Trophoblast cell (in vitro differentiated cells and primary cell): ENCODE results near the gene PLEKHA5.

ENCODE experiments used
- DNase-seq, 2 donors: peaks; one replicate each; pipeline ENCODE4 v3.0.0-alpha.2; 2016
- H2AFZ ChIP-seq: 2 replicates; pipeline ENCODE4 v1.6.1; 2013; ENCODE audit warnings: low read length, moderate library complexity, mild to moderate bottlenecking; ENCODE audit not compliant: insufficient read depth, poor library complexity
- H2AK5ac ChIP-seq: 2 replicates; pipeline ENCODE4 v1.6.1; 2013; ENCODE audit warnings: mild to moderate bottlenecking, low read length
- H2BK120ac ChIP-seq: 2 replicates; pipeline ENCODE4 v1.6.1; 2013; ENCODE audit warnings: low read length, mild to moderate bottlenecking, moderate library complexity; ENCODE audit not compliant: insufficient read depth, poor library complexity
- H2BK12ac ChIP-seq: 2 replicates; pipeline ENCODE4 v1.6.1; 2013; ENCODE audit warnings: mild to moderate bottlenecking, low read length, moderate library complexity
- H2BK5ac ChIP-seq: 2 replicates; pipeline ENCODE4 v1.6.1; 2013; ENCODE audit warnings: low read length, low read depth, moderate library complexity, mild to moderate bottlenecking; ENCODE audit not compliant: poor library complexity
- H3K14ac ChIP-seq: 2 replicates; pipeline ENCODE4 v1.6.1; 2013; ENCODE audit warnings: mild to moderate bottlenecking, low read length
- H3K18ac ChIP-seq: 2 replicates; pipeline ENCODE4 v1.6.1; 2013; ENCODE audit warnings: mild to moderate bottlenecking, low read length
- H3K23ac ChIP-seq: 2 replicates; pipeline ENCODE4 v1.6.1; 2013; ENCODE audit warnings: low read length
- H3K27ac ChIP-seq: 2 replicates; pipeline ENCODE4 v1.5.1; 2013; ENCODE audit warnings: low read depth, mild to moderate bottlenecking, inconsistent platforms, low read length, moderate library complexity
- H3K27me3 ChIP-seq: 2 replicates; pipeline ENCODE4 v1.6.1; 2013; ENCODE audit warnings: inconsistent platforms, mild to moderate bottlenecking, low read length, moderate library complexity; ENCODE audit not compliant: insufficient read depth
- H3K36me3 ChIP-seq, 2 experiments: 1 replicate in 1 of 2; 2 replicates in 1 of 2; pipeline ENCODE4 v1.6.1; 2013; ENCODE audit warnings: low read length in 2 of 2, mild to moderate bottlenecking in 2 of 2, moderate library complexity in 1 of 2; ENCODE audit not compliant: insufficient read depth in 2 of 2, control insufficient read depth in 1 of 2
- H3K4ac ChIP-seq: 2 replicates; pipeline ENCODE4 v1.6.1; 2013; ENCODE audit warnings: low read depth, mild to moderate bottlenecking, low read length, moderate library complexity
- H3K4me1 ChIP-seq, 2 experiments: 1 replicate in 1 of 2; 2 replicates in 1 of 2; pipeline ENCODE4 v1.6.1; 2013; ENCODE audit warnings: low read length in 2 of 2, mild to moderate bottlenecking in 2 of 2, moderate library complexity in 1 of 2; ENCODE audit not compliant: insufficient read depth in 2 of 2, control insufficient read depth in 1 of 2
- H3K4me2 ChIP-seq: 2 replicates; pipeline ENCODE4 v1.6.1; 2013; ENCODE audit warnings: inconsistent platforms, mild to moderate bottlenecking, low read length, moderate library complexity
- H3K4me3 ChIP-seq: 2 replicates; pipeline ENCODE4 v1.5.1; 2013; ENCODE audit warnings: mild to moderate bottlenecking, low read depth, low read length, inconsistent platforms
- H3K79me1 ChIP-seq: one replicate; pipeline ENCODE4 v1.6.1; 2013; ENCODE audit warnings: low read length
- H3K79me2 ChIP-seq: 2 replicates; pipeline ENCODE4 v1.6.1; 2013; ENCODE audit warnings: low read length, mild to moderate bottlenecking; ENCODE audit not compliant: control insufficient read depth, insufficient read depth, poor library complexity
- H3K9ac ChIP-seq: 2 replicates; pipeline ENCODE4 v1.6.1; 2013; ENCODE audit warnings: mild to moderate bottlenecking, low read length
- H3K9me3 ChIP-seq: 2 replicates; pipeline ENCODE4 v1.6.1; 2013; ENCODE audit warnings: low read depth, mild to moderate bottlenecking, control low read depth, inconsistent platforms, low read length; ENCODE audit not compliant: insufficient read depth
- H4K12ac ChIP-seq: 2 replicates; pipeline ENCODE4 v1.6.1; 2013; ENCODE audit warnings: low read depth, mild to moderate bottlenecking, low read length, moderate library complexity
- H4K8ac ChIP-seq: 2 replicates; pipeline ENCODE4 v1.6.1; 2013; ENCODE audit warnings: low read depth, mild to moderate bottlenecking, low read length, moderate library complexity
- H4K91ac ChIP-seq: one replicate; pipeline ENCODE4 v1.6.1; 2013; ENCODE audit warnings: low read depth, mild to moderate bottlenecking, low read length, moderate library complexity
- WGBS: extraction: QIAGEN DNeasy Blood & Tissue Kit; methylation state at CpG from one replicate; pipeline ENCODE4 v1.1.7; 2013; ENCODE audit warnings: missing lambda C conversion rate; ENCODE audit not compliant: insufficient read length, insufficient coverage; ENCODE audit errors: extremely low coverage; 5-methylcytosine and 5-hydroxymethylcytosine counted together

The PLEKHA5 gene

DNA sequence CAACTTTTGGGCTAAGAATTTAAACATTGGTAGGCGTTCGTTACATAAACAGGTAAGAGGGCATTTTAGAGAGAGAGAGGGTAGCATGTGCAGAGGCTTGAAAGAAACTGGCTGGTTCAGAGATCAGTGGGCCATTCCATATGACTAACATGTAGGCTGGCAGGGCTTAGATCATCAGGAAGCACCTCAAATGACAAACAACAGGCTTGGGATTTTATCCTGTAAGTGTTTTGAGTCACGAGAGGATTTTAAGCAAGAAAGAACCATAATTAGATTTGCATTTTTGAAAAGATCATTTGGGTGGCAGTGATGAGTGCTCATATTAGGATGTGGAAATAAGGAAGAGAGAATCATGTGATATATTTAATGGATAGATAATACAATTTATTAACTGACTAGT, 8.7 kb upstream of the PLEKHA5 start:
- H4K12ac ChIP-seq: no peak overlapping the region
- no peak overlapping the region for H3K9ac ChIP-seq
- H3K4me3 ChIP-seq: no peak overlapping the region
- no peak overlapping the region for H4K8ac ChIP-seq
- H2AK5ac ChIP-seq: no peak overlapping the region
- WGBS: no CpG with 5 or more reads among the region's 3 CpGs
- H3K9me3 ChIP-seq: no peaks in the 10 kb centered on the region
- H3K14ac ChIP-seq: no peak overlapping the region
- H3K4ac ChIP-seq: no peak overlapping the region
- no peak overlapping the region for H4K91ac ChIP-seq
- H2BK12ac ChIP-seq: no peak overlapping the region
- no peaks in the 10 kb centered on the region for H3K79me2 ChIP-seq
- peak; percentile 37 to 78 for DNase-seq
- no peak overlapping the region for H3K18ac ChIP-seq
- no peaks in the 10 kb centered on the region for H3K36me3 ChIP-seq
- H2BK120ac ChIP-seq: no peak overlapping the region
- no peak overlapping the region for H3K4me2 ChIP-seq
- no peaks in the 10 kb centered on the region for H3K27me3 ChIP-seq
- H3K4me1 ChIP-seq: no peaks in the 10 kb centered on the region
- no peak overlapping the region for H3K23ac ChIP-seq
- no peaks in the 10 kb centered on the region for H3K79me1 ChIP-seq
- no peak overlapping the region for H2BK5ac ChIP-seq
- no peak overlapping the region for H2AFZ ChIP-seq
- no peak overlapping the region for H3K27ac ChIP-seq

DNA sequence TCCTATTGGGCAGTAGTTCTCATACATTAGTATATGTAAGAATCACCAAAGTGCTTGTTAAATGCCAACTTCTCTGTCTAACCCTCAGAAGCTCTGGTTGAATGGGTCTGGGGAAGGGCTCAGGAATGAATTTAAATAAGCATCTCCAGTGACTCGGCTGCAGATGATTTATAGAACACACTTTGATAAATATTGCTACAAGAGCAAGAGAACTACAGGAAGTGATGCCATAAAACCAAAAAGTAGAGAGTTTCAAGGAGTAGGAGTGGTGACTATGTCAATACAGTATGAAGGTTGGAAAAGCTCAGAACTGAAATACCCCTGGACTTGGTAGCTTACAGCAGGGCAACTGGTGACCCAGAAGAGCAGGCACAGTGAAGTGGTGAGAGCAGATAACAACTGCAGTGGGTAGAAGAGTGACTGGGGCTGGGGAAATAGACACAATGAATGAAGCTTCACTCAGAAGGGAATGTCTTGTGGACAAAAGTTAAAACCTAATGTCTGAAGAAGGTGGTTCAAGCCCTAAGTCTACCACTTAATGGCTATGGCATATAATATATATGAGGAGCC, 8.0 kb upstream of the PLEKHA5 start:
- H3K4me1 ChIP-seq: no peaks in the 10 kb centered on the region
- no peak overlapping the region for H4K12ac ChIP-seq
- H2AK5ac ChIP-seq: no peak overlapping the region
- H3K79me2 ChIP-seq: no peaks in the 10 kb centered on the region
- H4K8ac ChIP-seq: no peak overlapping the region
- H3K79me1 ChIP-seq: no peaks in the 10 kb centered on the region
- no CpG with 5 or more reads among the region's 1 CpG for WGBS
- no peak overlapping the region for H3K18ac ChIP-seq
- no peak overlapping the region for H2BK5ac ChIP-seq
- H3K27ac ChIP-seq: no peak overlapping the region
- H3K27me3 ChIP-seq: no peaks in the 10 kb centered on the region
- H3K4ac ChIP-seq: no peak overlapping the region
- H2BK120ac ChIP-seq: no peak overlapping the region
- no peak overlapping the region for H4K91ac ChIP-seq
- no peak overlapping the region for H3K14ac ChIP-seq
- H3K4me3 ChIP-seq: no peak overlapping the region
- no peak overlapping the region for H3K4me2 ChIP-seq
- no peak overlapping the region for H2AFZ ChIP-seq
- H3K36me3 ChIP-seq: no peaks in the 10 kb centered on the region
- no peak overlapping the region for H3K9ac ChIP-seq
- no peak for DNase-seq
- H2BK12ac ChIP-seq: no peak overlapping the region
- no peaks in the 10 kb centered on the region for H3K9me3 ChIP-seq
- no peak overlapping the region for H3K23ac ChIP-seq

DNA sequence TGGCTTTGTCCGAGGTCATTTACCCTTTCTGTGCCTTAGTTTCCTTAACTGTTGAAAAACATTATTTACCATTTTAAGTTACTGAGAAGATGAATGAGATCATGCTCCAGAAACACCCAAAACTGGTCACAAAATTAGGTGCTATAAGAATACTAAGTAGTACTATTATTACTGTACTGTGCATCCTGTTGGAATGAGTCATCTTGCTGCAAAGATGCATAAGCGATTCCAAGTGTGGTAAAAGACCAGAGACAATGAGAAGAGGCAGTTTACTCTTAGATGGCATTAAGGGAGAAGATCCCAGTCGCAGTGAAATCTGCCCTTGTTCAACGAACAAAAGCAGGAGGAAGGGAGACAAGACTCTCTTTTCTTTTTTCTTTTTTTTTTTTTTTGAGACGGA, 4.2 kb upstream of the PLEKHA5 start:
- no peak overlapping the region for H4K12ac ChIP-seq
- WGBS: no CpG with 5 or more reads among the region's 5 CpGs

DNA sequence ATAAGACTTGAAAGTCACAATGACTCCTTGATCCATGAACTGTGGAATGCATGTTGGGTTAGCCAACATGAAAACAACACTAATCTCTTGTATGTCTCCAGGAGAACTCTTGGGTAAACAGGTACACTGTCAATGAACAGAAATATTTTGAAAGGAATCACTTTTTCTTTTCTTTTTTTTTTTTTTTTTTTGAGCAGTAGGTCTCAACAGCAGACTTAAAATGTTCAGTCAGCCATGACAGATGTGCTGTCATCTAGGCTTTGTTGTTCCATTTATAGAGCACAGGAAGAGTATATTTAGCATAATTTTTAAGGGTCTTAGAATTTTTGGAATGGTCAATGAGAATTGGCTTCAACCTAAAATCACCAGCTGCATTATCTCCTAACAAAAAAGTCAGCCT, 2.3 kb upstream of the PLEKHA5 start:
- Histone ChIP-seq H3K4ac (no peak overlapping the region), H3K27ac (no peak overlapping the region)
- no peak for DNase-seq

More for the DNA sequence above, 4.2 kb upstream of the PLEKHA5 start:
- Histone ChIP-seq H3K27me3 (no peaks in the 10 kb centered on the region), H2BK120ac (no peak overlapping the region), H3K18ac (no peak overlapping the region), H4K91ac (no peak overlapping the region), H4K8ac (no peak overlapping the region), H3K27ac (no peak overlapping the region), H3K79me1 (peaks cover 8% of the 10 kb centered on the region), H3K4me1 (no peaks in the 10 kb centered on the region), H3K4me3 (no peak overlapping the region), H2AK5ac (no peak overlapping the region), H3K36me3 (no peaks in the 10 kb centered on the region), H3K4ac (no peak overlapping the region), H3K79me2 (peaks cover 5% of the 10 kb centered on the region), H2BK12ac (no peak overlapping the region), H3K9me3 (no peaks in the 10 kb centered on the region), H3K9ac (no peak overlapping the region), H2AFZ (no peak overlapping the region), H2BK5ac (no peak overlapping the region), H3K4me2 (no peak overlapping the region), H3K14ac (no peak overlapping the region), H3K23ac (no peak overlapping the region)
- DNase-seq: peak in 1 of 2 donors; percentile 64

More for the DNA sequence above, 2.3 kb upstream of the PLEKHA5 start:
- H4K91ac ChIP-seq: no peak overlapping the region
- H4K8ac ChIP-seq: no peak overlapping the region
- H3K23ac ChIP-seq: no peak overlapping the region
- H3K79me1 ChIP-seq: peaks cover 14% of the 10 kb centered on the region
- no peaks in the 10 kb centered on the region for H3K9me3 ChIP-seq
- H2BK12ac ChIP-seq: no peak overlapping the region
- H3K4me2 ChIP-seq: no peak overlapping the region
- H2BK120ac ChIP-seq: no peak overlapping the region
- H3K27me3 ChIP-seq: no peaks in the 10 kb centered on the region
- no peak overlapping the region for H3K4me3 ChIP-seq
- no peak overlapping the region for H3K14ac ChIP-seq
- no peaks in the 10 kb centered on the region for H3K4me1 ChIP-seq
- no peak overlapping the region for H2BK5ac ChIP-seq
- H3K79me2 ChIP-seq: peaks cover 9% of the 10 kb centered on the region
- H4K12ac ChIP-seq: no peak overlapping the region
- no peak overlapping the region for H2AFZ ChIP-seq
- no peak overlapping the region for H2AK5ac ChIP-seq
- no peak overlapping the region for H3K18ac ChIP-seq
- no peaks in the 10 kb centered on the region for H3K36me3 ChIP-seq
- no peak overlapping the region for H3K9ac ChIP-seq
